Endodermal cell (in vitro differentiated cells): ENCODE measurements around the gene SRP9. TPM values are rescaled to one million over a fixed set of nuclear protein-coding genes. Genes with fewer than 3 reads are reported as not detected.

Source experiments
- DNase-seq: peaks from one replicate; pipeline ENCODE4 v3.0.0-alpha.2; 2017
- H3K27ac ChIP-seq: 2 replicates; pipeline ENCODE4 v1.5.1; 2013; ENCODE audit warnings: mild to moderate bottlenecking, low read depth, low read length, moderate library complexity
- H3K27me3 ChIP-seq: 2 replicates; pipeline ENCODE4 v1.6.1; 2013; ENCODE audit warnings: mild to moderate bottlenecking, low read length, moderate library complexity; ENCODE audit not compliant: insufficient read depth, control insufficient read depth, poor library complexity, severe bottlenecking
- H3K36me3 ChIP-seq: 2 replicates; pipeline ENCODE4 v1.7.0; 2013; ENCODE audit warnings: mild to moderate bottlenecking, low read length, moderate library complexity; ENCODE audit not compliant: control insufficient read depth, insufficient read depth
- H3K4me1 ChIP-seq: one replicate; pipeline ENCODE4 v1.7.0; 2013; ENCODE audit warnings: low read length; ENCODE audit not compliant: control insufficient read depth, insufficient read depth
- H3K4me3 ChIP-seq: 2 replicates; pipeline ENCODE4 v1.5.1; 2013; ENCODE audit warnings: mild to moderate bottlenecking, low read length, moderate library complexity
- H3K9ac ChIP-seq: 2 replicates; pipeline ENCODE4 v1.6.1; 2013; ENCODE audit warnings: mild to moderate bottlenecking, low read length, moderate library complexity; ENCODE audit not compliant: poor library complexity, severe bottlenecking; ENCODE audit errors: extremely low read depth
- H3K9me3 ChIP-seq: 2 replicates; pipeline ENCODE4 v1.6.1; 2013; ENCODE audit warnings: mild to moderate bottlenecking, low read length, moderate library complexity; ENCODE audit not compliant: control insufficient read depth
- H3K27ac Mint-ChIP-seq: 2 replicates; pipeline ENCODE4 v1.8.0; 2020; ENCODE audit warnings: mixed read lengths
- H3K27me3 Mint-ChIP-seq: 2 replicates; pipeline ENCODE4 v1.8.0; 2021; ENCODE audit warnings: mild to moderate bottlenecking, mixed read lengths; ENCODE audit not compliant: insufficient read depth
- H3K36me3 Mint-ChIP-seq: 2 replicates; pipeline ENCODE4 v1.8.0; 2020; ENCODE audit warnings: low read depth, mixed read lengths
- H3K4me1 Mint-ChIP-seq: 2 replicates; pipeline ENCODE4 v1.8.0; 2020; ENCODE audit warnings: mixed read lengths
- H3K4me3 Mint-ChIP-seq: 2 replicates; pipeline ENCODE4 v1.8.0; 2020; ENCODE audit warnings: mild to moderate bottlenecking, moderate library complexity, mixed read lengths
- H3K9me3 Mint-ChIP-seq: 2 replicates; pipeline ENCODE4 v1.8.0; 2020; ENCODE audit warnings: mild to moderate bottlenecking, mixed read lengths
- CTCF ChIP-seq: fragments of 200-600 bp; sonication (generic); conservative IDR thresholded peaks from 2 replicates; pipeline ENCODE4 v1.5.0; 2021; ENCODE audit warnings: antibody characterized with exemption, mild to moderate bottlenecking
- WGBS, 2 experiments: methylation state at CpG; one replicate each; pipeline versions ENCODE4 v1.1.5 to v1.1.7; 2013; ENCODE audit warnings: missing lambda C conversion rate in 2 of 2, mixed read lengths in 1 of 2; ENCODE audit not compliant: insufficient coverage in 1 of 2, insufficient read length in 1 of 2; 5-methylcytosine and 5-hydroxymethylcytosine counted together
- total RNA-seq, 2 donors: library from RNA; stranded (reverse); fragmentation: NEBNext Ultra II Directional in 1 of 2; extraction: Animal tissue kit (Norgen Biotek cat#: 25700) in 1 of 2; gene quantifications; 2 replicates in 1 of 2; 3 replicates in 1 of 2; pipeline ENCODE4 v1.2.1, GENCODE V29; 2021

SRP9 gene
- total RNA-seq, 2 donors from 2014 or later, result 286 to 319 TPM

GRCh38 chr1:225772848-225773247, 4.8 kb upstream of the SRP9 start:
- Mint-ChIP-seq H3K27ac (no peak overlapping the region), H3K36me3 (no peaks in the 10 kb centered on the region), H3K4me1 (peaks cover 49% of the 10 kb centered on the region), H3K27me3 (no peaks in the 10 kb centered on the region), H3K9me3 (no peaks in the 10 kb centered on the region), H3K4me3 (no peak overlapping the region)
- Histone ChIP-seq H3K9ac (no peak overlapping the region), H3K4me3 (no peak overlapping the region), H3K9me3 (no peaks in the 10 kb centered on the region), H3K36me3 (no peaks in the 10 kb centered on the region), H3K4me1 (peaks cover 13% of the 10 kb centered on the region), H3K27me3 (no peaks in the 10 kb centered on the region), H3K27ac (no peak overlapping the region)
- no peak for TF ChIP-seq CTCF
- WGBS, 2 experiments, result 86 to 100% methylated on average over 3 to 4 of the region's 4 CpGs
- no peak for DNase-seq

DNA sequence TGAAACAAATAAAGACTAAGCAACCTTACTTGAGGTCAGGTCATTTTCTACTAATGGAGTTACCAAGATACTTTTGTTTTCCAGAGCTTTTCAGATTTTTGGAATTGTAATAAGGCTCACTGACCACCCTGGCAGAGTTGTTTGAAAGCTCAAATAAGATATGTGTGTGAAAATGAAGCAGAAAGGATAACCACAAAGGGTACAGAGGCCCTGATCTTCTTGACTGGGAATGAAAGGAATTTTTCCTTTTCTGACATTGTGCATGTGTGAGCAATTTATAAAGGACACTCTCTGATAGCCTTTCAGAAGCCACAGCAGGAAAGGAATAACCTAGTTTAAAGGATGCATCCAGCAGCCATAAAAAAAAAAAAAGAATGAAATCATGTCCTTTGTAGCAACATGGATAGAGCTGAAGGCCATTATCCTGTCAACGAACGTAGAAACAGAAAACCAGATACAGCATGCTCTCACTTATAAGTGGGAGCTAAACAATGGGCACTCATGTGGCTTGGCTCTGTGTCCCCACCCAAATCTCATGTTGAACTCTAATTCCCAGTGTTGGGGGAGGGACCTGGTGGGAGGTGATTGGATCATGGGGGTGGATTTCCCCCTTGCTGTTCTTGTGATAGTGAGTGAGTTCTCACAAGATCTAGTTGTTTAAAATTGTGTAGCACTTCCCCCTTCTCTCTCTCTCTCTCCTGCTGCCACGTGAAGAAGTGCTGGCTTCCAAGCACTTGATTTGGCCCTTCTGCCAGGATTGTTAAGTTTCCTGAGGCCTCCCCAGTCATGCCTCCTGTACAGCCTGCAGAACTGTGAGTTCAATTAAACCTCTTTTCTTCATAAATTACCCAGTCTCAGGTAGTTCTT, 3.1 kb upstream of the SRP9 start:
- no peaks in the 10 kb centered on the region for H3K27me3 Mint-ChIP-seq
- no peaks in the 10 kb centered on the region for H3K9me3 Mint-ChIP-seq
- no peak overlapping the region for H3K27ac Mint-ChIP-seq
- Histone ChIP-seq H3K36me3 (no peaks in the 10 kb centered on the region), H3K27me3 (no peaks in the 10 kb centered on the region), H3K9me3 (no peaks in the 10 kb centered on the region), H3K27ac (no peak overlapping the region), H3K4me3 (no peak overlapping the region), H3K9ac (no peak overlapping the region), H3K4me1 (peaks cover 7% of the 10 kb centered on the region)
- no peak for TF ChIP-seq CTCF
- 46 to 74% methylated on average over 3 of the region's 3 CpGs for WGBS, 2 experiments
- peaks cover 40% of the 10 kb centered on the region for H3K4me1 Mint-ChIP-seq
- no peak overlapping the region for H3K4me3 Mint-ChIP-seq
- DNase-seq, result no peak
- H3K36me3 Mint-ChIP-seq, result peaks cover 3% of the 10 kb centered on the region

- Histone ChIP-seq H3K4me3 (no peak overlapping the region), H3K4me1 (peaks cover 6% of the 10 kb centered on the region), H3K27me3 (no peaks in the 10 kb centered on the region), H3K9ac (no peak overlapping the region), H3K27ac (no peak overlapping the region), H3K9me3 (no peaks in the 10 kb centered on the region), H3K36me3 (peaks cover 15% of the 10 kb centered on the region)
- no peak for TF ChIP-seq CTCF
- no peak for DNase-seq
- no peak overlapping the region for H3K27ac Mint-ChIP-seq
- no peaks in the 10 kb centered on the region for H3K27me3 Mint-ChIP-seq
- peaks cover 15% of the 10 kb centered on the region for H3K36me3 Mint-ChIP-seq
- H3K9me3 Mint-ChIP-seq, result no peaks in the 10 kb centered on the region
- H3K4me1 Mint-ChIP-seq, result peaks cover 36% of the 10 kb centered on the region
- 98 to 100% methylated on average over 1 to 4 of the region's 4 CpGs for WGBS, 2 experiments
- H3K4me3 Mint-ChIP-seq, result no peak overlapping the region
These were observed 1.3 kb upstream of the SRP9 start for GRCh38 chr1:225776294-225776693.
